ENCODE measurements around the gene C1S. TPM values are rescaled to one million over a fixed set of nuclear protein-coding genes. Genes with fewer than 3 reads are reported as not detected.
"Not testable (repeated sequence)": the region's sequence is repeated elsewhere in the genome, so short reads cannot be mapped to it uniquely, and the experiment has no call there.

C1S gene
- total and polyA plus RNA-seq, 2 donors (not counting 1 experiment from before 2014, with no cell fraction given) = 0.21 to 0.64 TPM

DNA sequence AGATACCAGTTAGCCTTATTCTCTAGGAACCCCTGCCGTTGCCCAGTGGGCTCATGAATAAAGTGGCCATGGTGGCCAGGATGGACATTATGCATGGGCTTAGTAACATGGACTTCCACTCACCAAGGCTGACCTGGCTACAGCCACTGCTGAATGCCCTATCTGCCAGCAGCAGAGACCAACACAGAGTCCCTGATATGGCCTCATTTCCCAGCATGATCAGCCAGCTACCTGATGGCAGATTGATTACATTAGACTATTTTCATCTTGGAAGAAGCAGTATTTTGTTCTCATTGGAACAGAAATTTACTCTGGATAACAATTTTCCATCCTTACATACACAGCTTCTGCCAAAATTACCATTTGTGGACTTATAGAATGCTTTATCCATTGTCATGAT, 26.1 kb upstream of the C1S start:
- H3K9me3 ChIP-seq (ENCODE audit: control extremely low read depth in 1 of 3, control insufficient read depth in 2 of 3, insufficient read depth in 1 of 3, low read length in 2 of 3) = no peaks in the 10 kb centered on the region
- H3K4me3 ChIP-seq (ENCODE audit: control extremely low read depth in 1 of 5, extremely low read depth in 1 of 5, insufficient read depth in 1 of 5, low read depth in 2 of 5, low read length in 4 of 5) = no peak overlapping the region
- H3K4me1 ChIP-seq (ENCODE audit: control insufficient read depth in 2 of 2, insufficient read depth in 2 of 2, low read length in 2 of 2) = no peaks in the 10 kb centered on the region
- no peak for DNase-seq
- Mint-ChIP-seq H3K9me3 (ENCODE audit: insufficient read depth) (no peaks in the 10 kb centered on the region), H3K4me3 (no peak overlapping the region), H3K4me1 (no peaks in the 10 kb centered on the region), H3K27me3 (peaks cover 4% of the 10 kb centered on the region), H3K27ac (no peak overlapping the region)
- no peaks in the 10 kb centered on the region for H3K36me3 ChIP-seq (replicated peaks in 1 of 2; ENCODE audit: control extremely low read depth in 1 of 2, control insufficient read depth in 1 of 2, extremely low read depth in 1 of 2, insufficient read depth in 2 of 2, low read length in 1 of 2)
- TF ChIP-seq, protein P1, sequence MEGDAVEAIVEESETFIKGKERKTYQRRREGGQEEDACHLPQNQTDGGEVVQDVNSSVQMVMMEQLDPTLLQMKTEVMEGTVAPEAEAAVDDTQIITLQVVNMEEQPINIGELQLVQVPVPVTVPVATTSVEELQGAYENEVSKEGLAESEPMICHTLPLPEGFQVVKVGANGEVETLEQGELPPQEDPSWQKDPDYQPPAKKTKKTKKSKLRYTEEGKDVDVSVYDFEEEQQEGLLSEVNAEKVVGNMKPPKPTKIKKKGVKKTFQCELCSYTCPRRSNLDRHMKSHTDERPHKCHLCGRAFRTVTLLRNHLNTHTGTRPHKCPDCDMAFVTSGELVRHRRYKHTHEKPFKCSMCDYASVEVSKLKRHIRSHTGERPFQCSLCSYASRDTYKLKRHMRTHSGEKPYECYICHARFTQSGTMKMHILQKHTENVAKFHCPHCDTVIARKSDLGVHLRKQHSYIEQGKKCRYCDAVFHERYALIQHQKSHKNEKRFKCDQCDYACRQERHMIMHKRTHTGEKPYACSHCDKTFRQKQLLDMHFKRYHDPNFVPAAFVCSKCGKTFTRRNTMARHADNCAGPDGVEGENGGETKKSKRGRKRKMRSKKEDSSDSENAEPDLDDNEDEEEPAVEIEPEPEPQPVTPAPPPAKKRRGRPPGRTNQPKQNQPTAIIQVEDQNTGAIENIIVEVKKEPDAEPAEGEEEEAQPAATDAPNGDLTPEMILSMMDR (IDR thresholded peaks at IDR 0.05) = no peak
- TF ChIP-seq EZH2 (IDR thresholded peaks at IDR 0.05; ENCODE audit: borderline replicate concordance, insufficient read depth, low read depth, low read length, poor library complexity, severe bottlenecking) = no peak
- H3K9ac ChIP-seq (ENCODE audit: low read length) = no peak overlapping the region
- H2AFZ ChIP-seq (ENCODE audit: insufficient read depth, low read depth, low read length, poor library complexity, severe bottlenecking) = no peak overlapping the region
- no peak overlapping the region for H3K4me2 ChIP-seq (replicated peaks; ENCODE audit: low read depth, low read length, poor library complexity, severe bottlenecking)
- no peak for ATAC-seq (ENCODE audit: low read depth)
- intact Hi-C loops (cut with micrococcal nuclease) = no loop called here
- H3K27me3 ChIP-seq (replicated peaks in 1 of 4; ENCODE audit: control extremely low read depth in 1 of 4, control insufficient read depth in 3 of 4, insufficient read depth in 4 of 4, low read length in 3 of 4) = peaks cover 0 to 4% (median 0%) of the 10 kb centered on the region in 4 experiments
- ChIA-PET POLR2A (no interaction called here), CTCF (no interaction called here)
- H3K79me2 ChIP-seq (ENCODE audit: control insufficient read depth, insufficient read depth, low read length) = no peaks in the 10 kb centered on the region
- no CpG with 5 or more reads among the region's 1 CpG for WGBS (ENCODE audit: insufficient coverage)
- no peak overlapping the region for H3K27ac ChIP-seq (ENCODE audit: low read length in 2 of 2)
- H4K20me1 ChIP-seq (ENCODE audit: control insufficient read depth, insufficient read depth, low read length, poor library complexity, severe bottlenecking) = no peaks in the 10 kb centered on the region

DNA sequence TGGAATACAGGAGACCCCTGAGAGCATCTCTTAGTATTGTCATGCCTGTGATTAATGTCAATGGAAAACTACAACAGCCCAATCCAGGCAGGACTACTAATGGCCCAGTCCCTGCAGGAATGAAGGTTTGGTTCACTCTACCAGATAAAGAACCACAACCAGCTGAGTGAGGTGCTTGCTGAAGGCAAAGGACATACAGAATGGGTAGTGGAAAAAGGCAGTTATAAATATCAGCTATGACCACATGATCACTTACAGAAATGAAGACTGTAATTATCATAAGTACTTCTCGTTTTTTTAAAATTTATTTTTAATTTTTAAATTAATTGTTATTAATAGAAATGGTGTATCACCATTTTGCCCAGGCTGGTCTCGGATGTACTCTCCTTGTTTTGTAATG, 25.1 kb upstream of the C1S start:
- no peaks in the 10 kb centered on the region for H3K9me3 Mint-ChIP-seq (ENCODE audit: insufficient read depth)
- Histone ChIP-seq H3K27me3 (replicated peaks in 1 of 4; ENCODE audit: control extremely low read depth in 1 of 4, control insufficient read depth in 3 of 4, insufficient read depth in 4 of 4, low read length in 3 of 4) (peaks cover 0 to 4% (median 0%) of the 10 kb centered on the region in 4 experiments), H3K79me2 (ENCODE audit: control insufficient read depth, insufficient read depth, low read length) (no peaks in the 10 kb centered on the region), H3K4me3 (ENCODE audit: control extremely low read depth in 1 of 5, extremely low read depth in 1 of 5, insufficient read depth in 1 of 5, low read depth in 2 of 5, low read length in 4 of 5) (no peak overlapping the region), H2AFZ (ENCODE audit: insufficient read depth, low read depth, low read length, poor library complexity, severe bottlenecking) (no peak overlapping the region), H3K4me1 (ENCODE audit: control insufficient read depth in 2 of 2, insufficient read depth in 2 of 2, low read length in 2 of 2) (no peaks in the 10 kb centered on the region), H3K4me2 (replicated peaks; ENCODE audit: low read depth, low read length, poor library complexity, severe bottlenecking) (no peak overlapping the region), H3K27ac (ENCODE audit: low read length in 2 of 2) (no peak overlapping the region), H3K9me3 (ENCODE audit: control extremely low read depth in 1 of 3, control insufficient read depth in 2 of 3, insufficient read depth in 1 of 3, low read length in 2 of 3) (no peaks in the 10 kb centered on the region), H3K36me3 (replicated peaks in 1 of 2; ENCODE audit: control extremely low read depth in 1 of 2, control insufficient read depth in 1 of 2, extremely low read depth in 1 of 2, insufficient read depth in 2 of 2, low read length in 1 of 2) (no peaks in the 10 kb centered on the region), H3K9ac (ENCODE audit: low read length) (no peak overlapping the region), H4K20me1 (ENCODE audit: control insufficient read depth, insufficient read depth, low read length, poor library complexity, severe bottlenecking) (no peaks in the 10 kb centered on the region)
- H3K27ac Mint-ChIP-seq = no peak overlapping the region
- no peak overlapping the region for H3K4me3 Mint-ChIP-seq
- intact Hi-C loops (cut with micrococcal nuclease) = no loop called here
- DNase-seq (no peak), ATAC-seq (ENCODE audit: low read depth) (no peak)
- H3K27me3 Mint-ChIP-seq = peaks cover 4% of the 10 kb centered on the region
- ChIA-PET POLR2A (no interaction called here), CTCF (no interaction called here)
- no CpG with 5 or more reads among the region's 2 CpGs for WGBS (ENCODE audit: insufficient coverage)
- TF ChIP-seq, protein P1 (IDR thresholded peaks at IDR 0.05) = no peak
- TF ChIP-seq EZH2 (IDR thresholded peaks at IDR 0.05; ENCODE audit: borderline replicate concordance, insufficient read depth, low read depth, low read length, poor library complexity, severe bottlenecking) = no peak
- H3K4me1 Mint-ChIP-seq = no peaks in the 10 kb centered on the region

DNA sequence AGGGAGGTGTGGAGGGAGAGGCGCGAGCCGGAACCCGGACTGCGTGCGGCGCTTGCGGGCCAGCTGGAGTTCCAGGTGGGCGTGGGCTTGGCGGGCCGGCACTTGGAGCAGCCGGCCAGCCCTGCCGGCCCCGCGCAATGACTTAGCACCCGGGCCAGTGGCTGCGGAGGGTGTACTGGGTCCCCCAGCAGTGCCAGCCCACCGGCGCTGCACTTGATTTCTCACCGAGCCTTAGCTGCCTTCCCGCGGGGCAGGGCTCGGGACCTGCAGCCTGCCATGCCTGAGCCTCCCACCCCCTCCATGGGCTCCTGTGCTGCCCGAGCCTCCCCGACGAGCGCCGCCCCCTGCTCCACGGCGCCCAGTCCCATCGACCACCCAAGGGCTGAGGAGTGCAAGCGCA, 23.1 kb upstream of the C1S start:
- H3K27me3 Mint-ChIP-seq; H3K4me1 Mint-ChIP-seq; H3K79me2 ChIP-seq (ENCODE audit: control insufficient read depth, insufficient read depth, low read length); POLR2A ChIA-PET; H3K4me3 ChIP-seq (ENCODE audit: control extremely low read depth in 1 of 5, extremely low read depth in 1 of 5, insufficient read depth in 1 of 5, low read depth in 2 of 5, low read length in 4 of 5); H2AFZ ChIP-seq (ENCODE audit: insufficient read depth, low read depth, low read length, poor library complexity, severe bottlenecking); H3K4me2 ChIP-seq (replicated peaks; ENCODE audit: low read depth, low read length, poor library complexity, severe bottlenecking); H3K27me3 ChIP-seq (replicated peaks in 1 of 4; ENCODE audit: control extremely low read depth in 1 of 4, control insufficient read depth in 3 of 4, insufficient read depth in 4 of 4, low read length in 3 of 4); ATAC-seq (ENCODE audit: low read depth); H4K20me1 ChIP-seq (ENCODE audit: control insufficient read depth, insufficient read depth, low read length, poor library complexity, severe bottlenecking); intact Hi-C loops (cut with micrococcal nuclease); H3K27ac Mint-ChIP-seq; H3K9me3 ChIP-seq (ENCODE audit: control extremely low read depth in 1 of 3, control insufficient read depth in 2 of 3, insufficient read depth in 1 of 3, low read length in 2 of 3); DNase-seq; H3K36me3 ChIP-seq (replicated peaks in 1 of 2; ENCODE audit: control extremely low read depth in 1 of 2, control insufficient read depth in 1 of 2, extremely low read depth in 1 of 2, insufficient read depth in 2 of 2, low read length in 1 of 2); H3K9ac ChIP-seq (ENCODE audit: low read length); H3K4me1 ChIP-seq (ENCODE audit: control insufficient read depth in 2 of 2, insufficient read depth in 2 of 2, low read length in 2 of 2); H3K9me3 Mint-ChIP-seq (ENCODE audit: insufficient read depth); H3K4me3 Mint-ChIP-seq; H3K27ac ChIP-seq (ENCODE audit: low read length in 2 of 2): not testable (repeated sequence)
- CTCF ChIA-PET = interaction anchor here (1.2 kb wide), 1 partner anchor 19 kb away, joined by 4 read pairs; the partner anchor contains the start of gene LPCAT3
- 97% methylated on average over 28 of the region's 32 CpGs for WGBS (ENCODE audit: insufficient coverage)
